ENCODE data around the gene SETBP1. TPM values are rescaled to one million over a fixed set of nuclear protein-coding genes. Genes with fewer than 3 reads are reported as not detected.

Gene SETBP1
- total and polyA plus RNA-seq, 2 of the 8 experiments (the other 6 are each of a cell fraction or from before 2014, with no cell fraction given) = 2.0 to 6.5 TPM

GRCh38 chr18:44893966-44894365, 213.3 kb downstream of the SETBP1 start:
- Histone ChIP-seq H2BK20ac (ENCODE audit: low read length) (no peak overlapping the region), H3K14ac (ENCODE audit: insufficient read length) (no peak overlapping the region), H3K4ac (replicated peaks; ENCODE audit: insufficient read length, low read depth, low read length) (no peak overlapping the region), H3K79me2 (ENCODE audit: control insufficient read depth in 1 of 2, insufficient read depth in 2 of 2, low read length in 2 of 2) (no peaks in the 10 kb centered on the region), H3K18ac (ENCODE audit: extremely low read depth, low read length) (no peak overlapping the region), H3K4me3 (ENCODE audit: extremely low read depth in 1 of 4, insufficient read depth in 2 of 4, low read depth in 3 of 4, low read length in 4 of 4) (no peak overlapping the region), H3K23me2 (ENCODE audit: low read depth, low read length) (no peaks in the 10 kb centered on the region), H3K56ac (replicated peaks; ENCODE audit: insufficient read length, low read depth, low read length) (no peak overlapping the region), H3K36me3 (ENCODE audit: control insufficient read depth in 2 of 4, insufficient read depth in 4 of 4, low read length in 3 of 4) (peaks cover 0 to 2% (median 0%) of the 10 kb centered on the region in 4 experiments; a peak in 1 of 8 replicates), H3K23ac (ENCODE audit: insufficient read length) (no peak overlapping the region), H4K5ac (ENCODE audit: insufficient read length, low read depth, low read length) (no peak overlapping the region), H2BK120ac (replicated peaks; ENCODE audit: low read depth, low read length) (no peak overlapping the region), H4K20me1 (replicated peaks in 1 of 2; ENCODE audit: control insufficient read depth in 1 of 2, insufficient read depth in 2 of 2, low read length in 2 of 2) (no peaks in the 10 kb centered on the region), H3K27me3 (replicated peaks in 1 of 4; ENCODE audit: control insufficient read depth in 3 of 4, extremely low read depth in 1 of 4, insufficient read depth in 3 of 4, low read length in 3 of 4) (no peaks in the 10 kb centered on the region), H2AK5ac (ENCODE audit: low read depth, low read length) (no peak overlapping the region), H3K27ac (ENCODE audit: low read depth, low read length) (no peak overlapping the region), H4K8ac (ENCODE audit: extremely low read depth, insufficient read depth, low read length) (no peak overlapping the region), H3K4me2 (ENCODE audit: insufficient read depth in 1 of 2, low read depth in 2 of 2, low read length in 2 of 2) (no peak overlapping the region), H2BK5ac (ENCODE audit: low read depth, low read length) (no peak overlapping the region), H3K9ac (replicated peaks in 1 of 4; ENCODE audit: extremely low read depth in 1 of 4, low read depth in 3 of 4, low read length in 3 of 4) (no peak overlapping the region), H3K9me3 (ENCODE audit: insufficient read depth in 2 of 2, low read depth in 1 of 2, low read length in 1 of 2) (peaks cover 5 to 11% of the 10 kb centered on the region in 2 experiments; a peak in 3 of 4 replicates), H2BK12ac (ENCODE audit: low read depth, low read length) (no peak overlapping the region), H2AFZ (ENCODE audit: low read length) (no peak overlapping the region), H2BK15ac (ENCODE audit: low read length) (no peak overlapping the region), H3K4me1 (replicated peaks in 1 of 4; ENCODE audit: control insufficient read depth in 3 of 4, insufficient read depth in 4 of 4, low read length in 3 of 4) (no peaks in the 10 kb centered on the region), H4K91ac (replicated peaks; ENCODE audit: insufficient read length, low read length) (no peak overlapping the region), H3K79me1 (ENCODE audit: low read depth, low read length) (no peaks in the 10 kb centered on the region)
- DNase-seq (ENCODE audit: low read depth in 1 of 2, low spot score in 2 of 2) (no peak), FAIRE-seq (no peak)
- ChIA-PET POLR2A (ENCODE audit: partially characterized antibody) (no interaction called here), CTCF (ENCODE audit: partially characterized antibody) (no interaction called here)
- 86% methylated on average over 2 of the region's 2 CpGs; no CpG with 5 or more reads in 1 of the 2 experiments for WGBS, 2 experiments (ENCODE audit: extremely low coverage in 1 of 2, insufficient coverage in 1 of 2, insufficient read length in 1 of 2, insufficient replicate concordance in 2 of 2, low coverage in 1 of 2, low lambda C conversion rate in 2 of 2, missing lambda C conversion rate in 1 of 2)
- TF ChIP-seq ZNF274 (IDR thresholded peaks at IDR 0.05; ENCODE audit: borderline replicate concordance, extremely low read depth, low read length) = no peak
- TF ChIP-seq HDAC2 (IDR thresholded peaks at IDR 0.05; ENCODE audit: borderline replicate concordance in 1 of 2, low read depth in 2 of 2, low read length in 2 of 2) = no peak
- no peak for TF ChIP-seq MAFK (IDR thresholded peaks at IDR 0.05; ENCODE audit: low read depth, low read length)
- no peak for TF ChIP-seq KDM4A (IDR thresholded peaks at IDR 0.05; ENCODE audit: low read depth, low read length, severe bottlenecking)
- no peak for TF ChIP-seq CHD2 (IDR thresholded peaks at IDR 0.05; ENCODE audit: low read length)
- TF ChIP-seq CHD1 (IDR thresholded peaks at IDR 0.05; ENCODE audit: low read depth, low read length) = no peak
- no peak for TF ChIP-seq NRF1 (IDR thresholded peaks at IDR 0.05; ENCODE audit: low read depth, low read length)
- TF ChIP-seq BCL11A (IDR thresholded peaks at IDR 0.05; ENCODE audit: low read depth in 2 of 2, low read length in 2 of 2) = no peak
- TF ChIP-seq HDAC6 (IDR thresholded peaks at IDR 0.05; ENCODE audit: low read depth, low read length) = no peak
- no peak for TF ChIP-seq KDM1A (IDR thresholded peaks at IDR 0.05; ENCODE audit: borderline replicate concordance, low read length)
- TF ChIP-seq EZH2 (IDR thresholded peaks at IDR 0.05; ENCODE audit: low read depth, low read length, severe bottlenecking) = no peak
- TF ChIP-seq SAP30 (IDR thresholded peaks at IDR 0.05; ENCODE audit: insufficient read depth, insufficient replicate concordance, low read length) = no peak
- no peak for TF ChIP-seq PHF8 (conservative IDR thresholded peaks at IDR 0.05; ENCODE audit: low read depth, low read length)
- TF ChIP-seq SIN3A (conservative IDR thresholded peaks at IDR 0.05 in 1 of 2, IDR thresholded peaks at IDR 0.05 in 1 of 2; ENCODE audit: low read depth in 1 of 2, low read length in 2 of 2) = no peak

Data from H1 (cell line).